ENCODE data around the gene ADGRV1.

Gene ADGRV1

DNA sequence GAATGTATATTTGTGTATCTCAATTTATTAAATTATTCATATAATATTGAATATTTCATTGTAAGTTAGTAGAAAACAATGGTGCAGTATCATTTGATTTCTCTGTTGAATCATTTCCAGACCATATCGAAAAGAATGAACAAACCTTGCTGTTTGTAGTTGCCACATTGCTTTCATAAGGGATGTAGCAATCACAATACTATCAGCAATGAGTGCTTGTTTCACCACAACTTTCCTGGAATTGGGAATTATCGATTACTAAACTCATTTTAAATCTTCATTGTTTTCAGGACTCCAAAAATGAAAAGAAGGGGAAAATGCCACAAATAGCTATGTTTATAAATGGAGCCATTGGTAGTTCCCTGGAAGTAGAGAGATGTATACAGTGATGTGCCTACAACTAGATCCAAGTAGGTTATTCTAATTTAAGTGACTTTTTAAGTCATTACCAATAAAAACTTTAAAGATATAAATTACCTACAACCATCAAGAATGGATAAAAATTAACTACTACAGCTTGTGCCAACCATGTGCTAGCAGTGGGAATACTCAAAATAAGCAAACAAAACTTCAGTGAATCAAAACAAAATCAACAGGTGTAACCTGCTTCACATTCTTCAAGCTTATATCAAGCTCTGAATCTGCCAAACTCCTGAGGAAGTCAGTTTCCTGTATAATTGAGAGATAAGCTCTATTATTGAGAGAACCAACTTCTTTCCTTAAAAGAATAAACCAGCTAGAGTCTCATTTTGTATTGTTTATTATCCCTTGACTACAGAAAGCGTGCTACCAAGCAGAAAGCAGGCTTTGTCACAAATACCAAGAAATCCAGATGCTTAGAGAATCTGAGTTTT lies 358.6 kb downstream of the ADGRV1 start:
- TF ChIP-seq POLR2AphosphoS5 (IDR thresholded peaks at IDR 0.05; ENCODE audit: low read depth, low read length) (no peak), FOXP2 (optimal IDR thresholded peaks at IDR 0.05; ENCODE audit: borderline replicate concordance, extremely low read depth, extremely low read length, insufficient read depth) (no peak), TAF1 (IDR thresholded peaks at IDR 0.05; ENCODE audit: borderline replicate concordance, insufficient read depth, low read length) (no peak)
- TF ChIP-seq, protein P1, sequence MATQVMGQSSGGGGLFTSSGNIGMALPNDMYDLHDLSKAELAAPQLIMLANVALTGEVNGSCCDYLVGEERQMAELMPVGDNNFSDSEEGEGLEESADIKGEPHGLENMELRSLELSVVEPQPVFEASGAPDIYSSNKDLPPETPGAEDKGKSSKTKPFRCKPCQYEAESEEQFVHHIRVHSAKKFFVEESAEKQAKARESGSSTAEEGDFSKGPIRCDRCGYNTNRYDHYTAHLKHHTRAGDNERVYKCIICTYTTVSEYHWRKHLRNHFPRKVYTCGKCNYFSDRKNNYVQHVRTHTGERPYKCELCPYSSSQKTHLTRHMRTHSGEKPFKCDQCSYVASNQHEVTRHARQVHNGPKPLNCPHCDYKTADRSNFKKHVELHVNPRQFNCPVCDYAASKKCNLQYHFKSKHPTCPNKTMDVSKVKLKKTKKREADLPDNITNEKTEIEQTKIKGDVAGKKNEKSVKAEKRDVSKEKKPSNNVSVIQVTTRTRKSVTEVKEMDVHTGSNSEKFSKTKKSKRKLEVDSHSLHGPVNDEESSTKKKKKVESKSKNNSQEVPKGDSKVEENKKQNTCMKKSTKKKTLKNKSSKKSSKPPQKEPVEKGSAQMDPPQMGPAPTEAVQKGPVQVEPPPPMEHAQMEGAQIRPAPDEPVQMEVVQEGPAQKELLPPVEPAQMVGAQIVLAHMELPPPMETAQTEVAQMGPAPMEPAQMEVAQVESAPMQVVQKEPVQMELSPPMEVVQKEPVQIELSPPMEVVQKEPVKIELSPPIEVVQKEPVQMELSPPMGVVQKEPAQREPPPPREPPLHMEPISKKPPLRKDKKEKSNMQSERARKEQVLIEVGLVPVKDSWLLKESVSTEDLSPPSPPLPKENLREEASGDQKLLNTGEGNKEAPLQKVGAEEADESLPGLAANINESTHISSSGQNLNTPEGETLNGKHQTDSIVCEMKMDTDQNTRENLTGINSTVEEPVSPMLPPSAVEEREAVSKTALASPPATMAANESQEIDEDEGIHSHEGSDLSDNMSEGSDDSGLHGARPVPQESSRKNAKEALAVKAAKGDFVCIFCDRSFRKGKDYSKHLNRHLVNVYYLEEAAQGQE (IDR thresholded peaks at IDR 0.05; ENCODE audit: insufficient read depth in 1 of 2, low read depth in 2 of 2, low read length in 2 of 2): no peak

DNA sequence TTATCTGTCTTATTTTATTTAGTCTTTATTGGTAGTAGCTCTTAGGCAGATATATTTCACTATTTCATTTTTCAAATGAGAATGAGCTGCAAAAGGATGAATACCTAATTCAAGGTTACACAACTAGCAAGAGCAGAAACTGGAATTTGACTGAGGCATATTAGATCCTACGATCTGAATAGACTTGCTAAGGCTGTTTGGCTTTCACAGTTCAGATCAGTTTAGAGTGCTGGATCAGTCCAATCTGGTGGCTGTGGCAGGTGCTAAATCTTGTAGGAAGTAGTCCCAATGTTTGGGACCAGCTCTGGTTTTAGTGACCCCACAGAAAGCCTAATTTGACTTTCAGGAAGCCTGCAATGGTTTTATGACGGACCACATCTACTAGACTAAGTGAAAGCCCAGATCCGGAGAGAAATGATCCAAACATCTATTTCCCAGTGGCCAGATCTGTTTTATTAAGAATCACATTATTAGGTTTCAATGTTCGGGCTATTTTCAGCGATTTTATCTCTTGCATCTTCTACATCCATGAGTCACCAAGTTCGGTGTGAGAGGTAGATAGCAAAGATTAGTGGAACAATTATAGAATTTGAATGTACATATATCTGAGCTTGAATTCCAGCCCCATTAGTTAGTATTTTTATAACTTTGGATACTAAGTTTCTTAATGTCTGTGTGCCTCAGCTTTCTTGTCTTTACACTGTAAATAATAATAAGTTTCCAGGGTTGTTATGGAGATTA lies 359.5 kb downstream of the ADGRV1 start:
- TF ChIP-seq TAF1 (IDR thresholded peaks at IDR 0.05; ENCODE audit: borderline replicate concordance, insufficient read depth, low read length): no peak
- TF ChIP-seq, protein P1 (IDR thresholded peaks at IDR 0.05; ENCODE audit: insufficient read depth in 1 of 2, low read depth in 2 of 2, low read length in 2 of 2): no peak

DNA sequence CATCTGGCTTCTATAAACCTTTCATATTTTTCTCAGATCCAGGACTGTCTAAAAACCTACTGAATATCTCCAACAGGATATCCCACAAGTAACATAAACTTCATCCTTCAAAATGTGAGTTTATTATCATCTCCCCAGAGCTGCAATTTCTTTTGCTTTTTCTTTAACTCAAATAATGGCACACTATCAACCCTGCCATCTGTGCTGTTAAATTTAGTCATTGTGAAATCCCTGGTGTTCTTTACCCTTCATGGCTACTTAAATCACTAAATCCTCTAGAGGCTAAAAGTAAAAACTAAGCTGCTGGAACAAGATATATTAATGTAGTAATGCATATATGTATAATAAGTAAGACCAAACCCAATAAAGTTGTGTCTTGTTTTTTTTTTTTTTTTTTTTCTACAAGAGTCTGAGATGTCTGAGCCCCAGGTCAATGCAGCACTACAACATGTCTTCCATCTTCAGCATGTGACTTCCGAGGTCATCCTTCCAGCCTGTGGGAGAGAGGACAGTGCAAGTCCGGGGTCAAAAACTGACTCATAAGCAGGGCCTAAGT lies 362.9 kb downstream of the ADGRV1 start:
- TF ChIP-seq, protein P1 (IDR thresholded peaks at IDR 0.05; ENCODE audit: insufficient read depth in 1 of 2, low read depth in 2 of 2, low read length in 2 of 2): no peak
- TF ChIP-seq FOXP2 (optimal IDR thresholded peaks at IDR 0.05; ENCODE audit: borderline replicate concordance, extremely low read depth, extremely low read length, insufficient read depth): no peak
- no peak for TF ChIP-seq POLR2AphosphoS5 (IDR thresholded peaks at IDR 0.05; ENCODE audit: low read depth, low read length)
- no peak for TF ChIP-seq SIN3A (IDR thresholded peaks at IDR 0.05; ENCODE audit: borderline replicate concordance, insufficient read depth, low read length)
- TF ChIP-seq TAF1 (IDR thresholded peaks at IDR 0.05; ENCODE audit: borderline replicate concordance, insufficient read depth, low read length): no peak

DNA sequence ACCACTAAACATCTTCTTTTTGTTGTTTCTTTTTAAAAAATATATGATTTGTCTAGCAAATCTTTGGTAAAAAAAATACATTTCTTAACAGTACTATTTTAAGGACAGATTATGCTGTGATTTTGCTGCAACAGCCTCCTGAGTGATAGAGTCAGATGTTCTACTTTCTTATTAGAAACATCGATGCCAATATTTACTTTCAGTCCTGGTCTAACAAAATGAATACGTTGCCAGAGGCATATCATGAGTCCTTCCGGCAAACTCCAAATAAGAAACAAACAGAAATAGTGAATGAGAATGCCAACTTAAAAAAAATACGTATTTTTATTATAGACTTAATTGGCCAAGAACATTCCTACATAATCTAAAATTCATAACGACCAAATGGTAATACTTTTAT lies 371.5 kb downstream of the ADGRV1 start:
- TF ChIP-seq TAF1 (IDR thresholded peaks at IDR 0.05; ENCODE audit: borderline replicate concordance, insufficient read depth, low read length) (no peak), SIN3A (IDR thresholded peaks at IDR 0.05; ENCODE audit: borderline replicate concordance, insufficient read depth, low read length) (no peak), FOXP2 (optimal IDR thresholded peaks at IDR 0.05; ENCODE audit: borderline replicate concordance, extremely low read depth, extremely low read length, insufficient read depth) (no peak), POLR2AphosphoS5 (IDR thresholded peaks at IDR 0.05; ENCODE audit: low read depth, low read length) (no peak)
- TF ChIP-seq, protein P1 (IDR thresholded peaks at IDR 0.05; ENCODE audit: insufficient read depth in 1 of 2, low read depth in 2 of 2, low read length in 2 of 2): no peak

Data from PFSK-1 (cell line).